ENCODE measurements around the gene SERINC1.

GRCh38 chr6:122431780-122432179 is 39.8 kb downstream of the SERINC1 start:
- TF ChIP-seq POLR2A (IDR thresholded peaks at IDR 0.05; ENCODE audit: low read depth, low read length) (no peak), POLR2AphosphoS5 (IDR thresholded peaks at IDR 0.05; ENCODE audit: low read depth, low read length) (no peak), TAF1 (IDR thresholded peaks at IDR 0.05; ENCODE audit: borderline replicate concordance, low read depth, low read length) (no peak)
